A549 (cell line): Measurements from ENCODE around the gene CELF2. TPM values are rescaled to one million over a fixed set of nuclear protein-coding genes. Genes with fewer than 3 reads are reported as not detected.

ENCODE experiments used
- ATAC-seq, 2 experiments: fragments of 200-7000 bp in 1 of 2; fragments of >200 bp in 1 of 2; cut with Nextera tagmentation in 1 of 2; cut with Tn5 transposase in 1 of 2; 3 replicates each; pipeline versions ENCODE4 v1.8.0 to v1.9.1; 2018 to 2020; ENCODE audit warnings: mild to moderate bottlenecking in 1 of 2, moderate library complexity in 1 of 2
- CTCF ChIA-PET: fragments of 300-600 bp; sonication (Branson Sonifier 250); formaldehyde crosslinking; extraction: SDS; loops from one replicate; lab custom pipeline; 2021; ENCODE audit warnings: antibody characterized with exemption, inconsistent platforms; lab: Yijun Ruan, JAX
- POLR2A ChIA-PET: fragments of 350-600 bp; formaldehyde crosslinking; extraction: SDS; loops from one replicate; lab custom pipeline; 2021; ENCODE audit warnings: antibody characterized with exemption, inconsistent platforms; lab: Yijun Ruan, JAX
- DNase-seq, 2 experiments: peaks; one replicate each; pipeline versions ENCODE4 v3.0.0 to v3.0.0-alpha.2; 2011 to 2016; ENCODE audit warnings: low read depth in 1 of 2, low spot score in 1 of 2
- FAIRE-seq: peaks from 2 replicates; lab custom pipeline; 2011; peaks lifted over from hg19 to GRCh38; lab: Jason Lieb, UNC
- H3K27ac ChIP-seq, 2 experiments: fragments of >200 bp; sonication (Bioruptor Twin); formaldehyde crosslinking; 3 replicates each; pipeline ENCODE4 v1.5.1; 2016 to 2017
- H3K4me1 ChIP-seq: fragments of >200 bp; sonication (Bioruptor Twin); formaldehyde crosslinking; 3 replicates; pipeline ENCODE4 v1.6.1; 2016
- H3K4me2 ChIP-seq: fragments of >200 bp; sonication (Bioruptor Twin); formaldehyde crosslinking; 3 replicates; pipeline ENCODE4 v1.6.1; 2016
- H3K4me3 ChIP-seq: fragments of >200 bp; sonication (Bioruptor Twin); formaldehyde crosslinking; 3 replicates; pipeline ENCODE4 v1.5.1; 2016
- H3K9me3 ChIP-seq: fragments of >200 bp; sonication (Bioruptor Twin); formaldehyde crosslinking; 3 replicates; pipeline ENCODE4 v1.6.1; 2016
- BCL3 ChIP-seq: fragments of >200 bp; sonication (Bioruptor Twin); formaldehyde crosslinking; IDR thresholded peaks from 3 replicates; pipeline ENCODE4 v1.6.1; 2016
- CBX8 ChIP-seq: fragments of 200-600 bp; sonication (generic); IDR thresholded peaks from 2 replicates; pipeline ENCODE4 v1.6.1; 2016
- EP300 ChIP-seq, 2 experiments: fragments of >200 bp; sonication (Bioruptor Twin); formaldehyde crosslinking; IDR thresholded peaks; 2 replicates in 1 of 2; 3 replicates in 1 of 2; pipeline ENCODE4 v1.6.1; 2016 to 2017
- ESRRA ChIP-seq: fragments of 150-350 bp; IDR thresholded peaks from 2 replicates; pipeline ENCODE4 v1.6.1; 2014; ENCODE audit warnings: mild to moderate bottlenecking, low read length, borderline replicate concordance
- FOSB ChIP-seq: fragments of 250-450 bp; sonication (Bioruptor Pico); IDR thresholded peaks from 2 replicates; pipeline ENCODE4 v1.5.0; 2020; ENCODE audit warnings: mild to moderate bottlenecking, moderate library complexity
- FOSL2 ChIP-seq, 2 experiments: fragments of 450-650 bp in 1 of 2; fragments of >200 bp in 1 of 2; sonication (Bioruptor Twin) in 1 of 2; formaldehyde crosslinking; IDR thresholded peaks; 2 replicates each; pipeline versions ENCODE4 v1.5.0 to v1.6.1; 2016 to 2020; ENCODE audit warnings: mild to moderate bottlenecking in 1 of 2, moderate library complexity in 1 of 2
- FOXS1 ChIP-seq: fragments of 250-450 bp; sonication (Bioruptor Pico); IDR thresholded peaks from 2 replicates; pipeline ENCODE4 v1.5.0; 2020; ENCODE audit warnings: mild to moderate bottlenecking, moderate library complexity
- GATA3 ChIP-seq: IDR thresholded peaks from 2 replicates; pipeline ENCODE4 v1.6.1; 2012; ENCODE audit warnings: borderline replicate concordance
- HDAC2 ChIP-seq: fragments of 200-600 bp; sonication (generic); IDR thresholded peaks from 2 replicates; pipeline ENCODE4 v1.6.1; 2016
- HES2 ChIP-seq: fragments of >200 bp; sonication (Bioruptor Twin); formaldehyde crosslinking; IDR thresholded peaks from 2 replicates; pipeline ENCODE4 v1.6.1; 2016
- HOXA7 ChIP-seq: fragments of 250-450 bp; sonication (Bioruptor Pico); IDR thresholded peaks from 2 replicates; pipeline ENCODE4 v1.5.0; 2020; ENCODE audit warnings: mild to moderate bottlenecking, moderate library complexity
- HOXB13 ChIP-seq: fragments of 250-450 bp; sonication (Bioruptor Pico); IDR thresholded peaks from 2 replicates; pipeline ENCODE4 v1.5.0; 2020; ENCODE audit warnings: low read depth, mild to moderate bottlenecking, moderate library complexity
- HOXB5 ChIP-seq: fragments of 250-450 bp; sonication (Bioruptor Pico); IDR thresholded peaks from 2 replicates; pipeline ENCODE4 v1.5.0; 2020; ENCODE audit warnings: mild to moderate bottlenecking, moderate library complexity
- MAZ ChIP-seq: fragments of 150-350 bp; IDR thresholded peaks from 2 replicates; pipeline ENCODE4 v1.6.1; 2014; ENCODE audit warnings: antibody characterized with exemption, low read depth, low read length, borderline replicate concordance
- MYC ChIP-seq: IDR thresholded peaks from 2 replicates; pipeline ENCODE4 v1.6.1; 2012; ENCODE audit warnings: mild to moderate bottlenecking, inconsistent platforms, low read length, improper control_type of control experiment, borderline replicate concordance
- NPAS2 ChIP-seq: fragments of 250-450 bp; sonication (Bioruptor Pico); IDR thresholded peaks from 2 replicates; pipeline ENCODE4 v1.8.0; 2022; ENCODE audit warnings: mild to moderate bottlenecking, moderate library complexity, borderline replicate concordance
- RAD21 ChIP-seq, 2 experiments: fragments of >200 bp in 1 of 2; sonication (Bioruptor Twin) in 1 of 2; formaldehyde crosslinking in 1 of 2; IDR thresholded peaks in 1 of 2; conservative IDR thresholded peaks in 1 of 2; 2 replicates in 1 of 2; 3 replicates in 1 of 2; pipeline ENCODE4 v1.6.1; 2012 to 2018; ENCODE audit warnings: inconsistent platforms in 1 of 2
- RCOR1 ChIP-seq: fragments of 150-350 bp; IDR thresholded peaks from 2 replicates; pipeline ENCODE4 v1.6.1; 2014; ENCODE audit warnings: antibody characterized with exemption, low read length, low read depth
- REST ChIP-seq: fragments of 200-600 bp; sonication (generic); IDR thresholded peaks from 2 replicates; pipeline ENCODE4 v1.6.1; 2016; ENCODE audit warnings: antibody characterized with exemption, mild to moderate bottlenecking, moderate library complexity
- RFX5 ChIP-seq: fragments of 450-650 bp; IDR thresholded peaks from 2 replicates; pipeline ENCODE4 v1.7.1; 2014; ENCODE audit warnings: antibody characterized with exemption, mild to moderate bottlenecking, moderate library complexity
- RNF2 ChIP-seq: fragments of 200-600 bp; sonication (generic); IDR thresholded peaks from 2 replicates; pipeline ENCODE4 v1.6.1; 2016; ENCODE audit warnings: low read depth, mild to moderate bottlenecking, antibody characterized with exemption, moderate library complexity, borderline replicate concordance
- TP53 ChIP-seq: fragments of 250-450 bp; sonication (Bioruptor Pico); IDR thresholded peaks from 2 replicates; pipeline ENCODE4 v1.5.0; 2021; ENCODE audit warnings: mild to moderate bottlenecking, moderate library complexity
- ZC3H11A ChIP-seq: fragments of 450-650 bp; IDR thresholded peaks from 2 replicates; pipeline ENCODE4 v1.6.1; 2014; ENCODE audit warnings: antibody characterized with exemption, mild to moderate bottlenecking
- ZFP36 ChIP-seq: fragments of 450-650 bp; IDR thresholded peaks from 2 replicates; pipeline ENCODE4 v1.6.1; 2014; ENCODE audit warnings: borderline replicate concordance; ENCODE audit not compliant: partially characterized antibody
- ZNF302 ChIP-seq: fragments of 250-450 bp; sonication (Bioruptor Pico); IDR thresholded peaks from 2 replicates; pipeline ENCODE4 v1.9.0; 2021; ENCODE audit warnings: inconsistent platforms, mild to moderate bottlenecking, moderate library complexity
- WGBS: methylation state at CpG from one replicate; pipeline ENCODE4 v1.1.6; 2017; ENCODE audit errors: missing lambda C conversion rate; 5-methylcytosine and 5-hydroxymethylcytosine counted together
- polyA plus RNA-seq, 4 experiments: library from polyadenylated mRNA; depleted of rRNA in 3 of 4; stranded (reverse); fragments of >200 nt; fragmentation: RNase III in 1 of 4; extraction: RNeasy Plus Mini Kit Qiagen cat#74134 plus additional on column Dnase treatment in 1 of 4; gene quantifications; 2 replicates in 3 of 4; 3 replicates in 1 of 4; pipeline ENCODE4 v1.2.3, GENCODE V29; 2011 to 2017

The CELF2 gene
- polyA plus RNA-seq, 2 of the 4 experiments (the other 2 are of a cell fraction): 0.01 to 0.03 TPM

GRCh38 chr10:11322698-11323097, 305.0 kb downstream of the CELF2 start:
- no peaks in the 10 kb centered on the region for H3K4me1 ChIP-seq
- POLR2A ChIA-PET: no interaction called here
- no peak overlapping the region for H3K27ac ChIP-seq
- FAIRE-seq: no peak
- DNase-seq: no peak
- TF ChIP-seq ZFP36 (no peak), RNF2 (no peak), HES2 (no peak), HOXB5 (CRISPR knock-in tag) (no peak), HOXB13 (CRISPR knock-in tag) (no peak), RAD21 (conservative IDR thresholded peaks at IDR 0.05 in 1 of 2, IDR thresholded peaks at IDR 0.05 in 1 of 2) (no peak)
- TF ChIP-seq, all 56 proteins: peak for 0
- no peaks in the 10 kb centered on the region for H3K9me3 ChIP-seq
- ATAC-seq: no peak
- 0% methylated on average over 1 of the region's 1 CpG for whole genome bisulfite sequencing
- CTCF ChIA-PET: no interaction called here
- H3K4me3 ChIP-seq: no peak overlapping the region
- H3K4me2 ChIP-seq: no peak overlapping the region

- no peak for FAIRE-seq
- ChIA-PET POLR2A (no interaction called here), CTCF (no interaction called here)
- TF ChIP-seq RNF2: no peak
- no peak for TF ChIP-seq GATA3
- TF ChIP-seq RCOR1: no peak
- TF ChIP-seq FOSB: no peak
- TF ChIP-seq ZNF302 (CRISPR knock-in tag): no peak
- no peak for TF ChIP-seq EP300 (IDR thresholded peaks at IDR 0.05)
- TF ChIP-seq MAZ: no peak
- TF ChIP-seq HDAC2: no peak
- DNase-seq: no peak
- no peak for ATAC-seq
- Histone ChIP-seq H3K4me3 (no peak overlapping the region), H3K27ac (no peak overlapping the region), H3K4me2 (no peak overlapping the region), H3K4me1 (no peaks in the 10 kb centered on the region), H3K9me3 (no peaks in the 10 kb centered on the region)
- 41% methylated on average over 11 of the region's 11 CpGs for WGBS
These were observed 307.2 kb downstream of the CELF2 start for GRCh38 chr10:11324761-11325321.

GRCh38 chr10:11325817-11326216, 308.1 kb downstream of the CELF2 start:
- Histone ChIP-seq H3K9me3 (no peaks in the 10 kb centered on the region), H3K4me3 (no peak overlapping the region), H3K27ac (no peak overlapping the region), H3K4me1 (no peaks in the 10 kb centered on the region), H3K4me2 (no peak overlapping the region)
- TF ChIP-seq NPAS2 (CRISPR knock-in tag) (no peak), FOXS1 (CRISPR knock-in tag) (no peak), TP53 (no peak), RCOR1 (no peak)
- ChIA-PET POLR2A (no interaction called here), CTCF (no interaction called here)
- WGBS: 7% methylated on average over 2 of the region's 2 CpGs
- no peak for ATAC-seq
- no peak for FAIRE-seq
- DNase-seq: no peak

- FAIRE-seq (no peak), ATAC-seq (no peak), DNase-seq (no peak)
- ChIA-PET CTCF (no interaction called here), POLR2A (no interaction called here)
- TF ChIP-seq EP300 (IDR thresholded peaks at IDR 0.05): no peak
- TF ChIP-seq BCL3: no peak
- no peak for TF ChIP-seq FOSL2 (IDR thresholded peaks at IDR 0.05)
- no peak for TF ChIP-seq FOSL2 (CRISPR knock-in tag; IDR thresholded peaks at IDR 0.05)
- TF ChIP-seq MAZ: no peak
- no peak for TF ChIP-seq ESRRA
- no peak for TF ChIP-seq ZC3H11A
- no peak for TF ChIP-seq REST
- TF ChIP-seq HOXA7: no peak
- no peak for TF ChIP-seq MYC
- TF ChIP-seq RFX5: no peak
- TF ChIP-seq CBX8: no peak
- Histone ChIP-seq H3K27ac (no peak overlapping the region), H3K9me3 (no peaks in the 10 kb centered on the region), H3K4me2 (no peak overlapping the region), H3K4me3 (no peak overlapping the region), H3K4me1 (no peaks in the 10 kb centered on the region)
- whole genome bisulfite sequencing: 43% methylated on average over 7 of the region's 12 CpGs
These were observed 308.6 kb downstream of the CELF2 start for GRCh38 chr10:11326241-11326640.
